ENCODE measurements around the gene IFT81. TPM values are rescaled to one million over a fixed set of nuclear protein-coding genes. Genes with fewer than 3 reads are reported as not detected.

IFT81 gene
- total and polyA plus RNA-seq, 2 of the 13 experiments (the other 11 are each of a cell fraction or from before 2014, with no cell fraction given), result 4.2 to 13.0 TPM

DNA sequence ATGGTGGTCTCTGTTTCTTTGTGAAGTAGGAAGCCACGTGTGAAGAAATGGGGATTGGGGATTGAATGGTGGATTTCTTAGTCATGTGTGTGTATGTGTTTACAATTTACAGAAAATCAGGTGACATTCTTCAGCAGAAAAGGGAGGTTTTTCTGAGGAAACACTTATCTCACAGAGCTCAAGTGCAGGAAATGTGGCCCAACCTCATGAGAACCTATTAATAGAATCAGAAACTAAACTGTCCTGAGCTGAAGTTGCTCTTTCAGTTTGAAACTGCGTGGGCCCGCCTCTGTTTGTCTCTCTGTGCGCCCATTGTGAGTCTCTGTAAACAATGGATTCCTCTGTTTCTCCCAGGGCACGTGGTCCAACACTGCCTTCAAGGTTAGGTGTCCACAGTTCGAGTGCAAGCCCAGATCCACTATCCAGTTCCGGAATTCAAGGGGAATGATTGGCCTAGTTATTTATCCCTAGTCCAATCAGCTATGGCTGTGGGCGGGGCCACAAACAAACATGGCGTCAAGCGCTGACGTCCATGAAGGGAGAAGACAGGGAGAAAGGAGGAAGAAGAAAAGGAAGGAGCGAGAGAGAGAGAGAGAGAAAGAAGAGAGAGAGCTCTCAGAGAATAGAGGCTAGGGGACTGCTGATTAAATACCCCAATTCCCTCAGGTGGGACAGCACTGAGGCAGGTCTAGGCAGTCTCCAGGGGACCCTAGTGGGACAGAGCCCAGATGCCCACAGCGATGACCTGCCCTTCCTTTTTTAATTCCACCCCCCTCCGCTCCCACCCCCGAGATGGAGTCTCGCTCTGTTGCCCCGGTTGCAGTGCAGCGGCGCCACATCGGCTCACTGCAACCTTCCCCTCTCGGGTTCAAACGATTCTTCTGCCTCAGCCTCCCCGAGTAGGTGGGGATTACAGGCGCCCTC lies 44.4 kb upstream of the IFT81 start (continued):
- TF ChIP-seq, protein P1, sequence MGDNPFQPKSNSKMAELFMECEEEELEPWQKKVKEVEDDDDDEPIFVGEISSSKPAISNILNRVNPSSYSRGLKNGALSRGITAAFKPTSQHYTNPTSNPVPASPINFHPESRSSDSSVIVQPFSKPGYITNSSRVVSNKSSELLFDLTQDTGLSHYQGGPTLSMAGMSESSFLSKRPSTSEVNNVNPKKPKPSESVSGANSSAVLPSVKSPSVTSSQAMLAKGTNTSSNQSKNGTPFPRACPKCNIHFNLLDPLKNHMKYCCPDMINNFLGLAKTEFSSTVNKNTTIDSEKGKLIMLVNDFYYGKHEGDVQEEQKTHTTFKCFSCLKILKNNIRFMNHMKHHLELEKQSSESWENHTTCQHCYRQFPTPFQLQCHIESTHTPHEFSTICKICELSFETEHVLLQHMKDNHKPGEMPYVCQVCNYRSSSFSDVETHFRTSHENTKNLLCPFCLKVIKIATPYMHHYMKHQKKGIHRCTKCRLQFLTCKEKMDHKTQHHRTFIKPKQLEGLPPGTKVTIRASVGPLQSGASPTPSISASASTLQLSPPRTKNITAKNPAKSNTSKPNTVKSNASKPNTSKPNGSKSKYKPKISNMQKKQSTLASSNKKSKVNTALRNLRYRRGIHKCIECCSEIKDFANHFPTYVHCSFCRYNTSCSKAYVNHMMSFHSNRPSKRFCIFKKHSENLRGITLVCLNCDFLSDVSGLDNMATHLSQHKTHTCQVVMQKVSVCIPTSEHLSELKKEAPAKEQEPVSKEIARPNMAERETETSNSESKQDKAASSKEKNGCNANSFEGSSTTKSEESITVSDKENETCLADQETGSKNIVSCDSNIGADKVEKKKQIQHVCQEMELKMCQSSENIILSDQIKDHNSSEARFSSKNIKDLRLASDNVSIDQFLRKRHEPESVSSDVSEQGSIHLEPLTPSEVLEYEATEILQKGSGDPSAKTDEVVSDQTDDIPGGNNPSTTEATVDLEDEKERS (CRISPR knock-in tag; IDR thresholded peaks at IDR 0.05), result no peak
- TF ChIP-seq RARA (CRISPR knock-in tag; IDR thresholded peaks at IDR 0.05), result peak; percentile 60; the same call in 1 of the 2 replicates
- peak; percentile 38; the same call in 1 of the 2 replicates for TF ChIP-seq AHR (CRISPR knock-in tag; IDR thresholded peaks at IDR 0.05)
- TF ChIP-seq BRCA1 (CRISPR knock-in tag; IDR thresholded peaks at IDR 0.05), result no peak
- no peak for TF ChIP-seq ZNF446 (CRISPR knock-in tag; IDR thresholded peaks at IDR 0.05)
- TF ChIP-seq, protein P2, sequence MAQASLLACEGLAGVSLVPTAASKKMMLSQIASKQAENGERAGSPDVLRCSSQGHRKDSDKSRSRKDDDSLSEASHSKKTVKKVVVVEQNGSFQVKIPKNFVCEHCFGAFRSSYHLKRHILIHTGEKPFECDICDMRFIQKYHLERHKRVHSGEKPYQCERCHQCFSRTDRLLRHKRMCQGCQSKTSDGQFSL (CRISPR knock-in tag; IDR thresholded peaks at IDR 0.05), result no peak
- no peak for TF ChIP-seq ZNF883 (CRISPR knock-in tag; IDR thresholded peaks at IDR 0.05; ENCODE audit: not compliant biosample characterization)
- peak; percentile 80 for TF ChIP-seq FOXK2 (IDR thresholded peaks at IDR 0.05)
- TF ChIP-seq CREB1 (IDR thresholded peaks at IDR 0.05), result peak; percentile 27; the same call in 1 of the 2 replicates
- TF ChIP-seq CREB1 (CRISPR knock-in tag; IDR thresholded peaks at IDR 0.05), result peak; percentile 69
- TF ChIP-seq PTBP1 (IDR thresholded peaks at IDR 0.05; ENCODE audit: low read depth, low read length, poor library complexity, severe bottlenecking), result no peak
- peak in 1 of 2 experiments; percentile 69; a peak in 2 of 4 replicates for TF ChIP-seq EP300 (IDR thresholded peaks at IDR 0.05; ENCODE audit: low read depth in 2 of 2, low read length in 2 of 2)
- TF ChIP-seq EP300 (CRISPR knock-in tag; IDR thresholded peaks at IDR 0.05; ENCODE audit: borderline replicate concordance), result peak; percentile 46; the same call in 1 of the 2 replicates
- TF ChIP-seq, protein P3, sequence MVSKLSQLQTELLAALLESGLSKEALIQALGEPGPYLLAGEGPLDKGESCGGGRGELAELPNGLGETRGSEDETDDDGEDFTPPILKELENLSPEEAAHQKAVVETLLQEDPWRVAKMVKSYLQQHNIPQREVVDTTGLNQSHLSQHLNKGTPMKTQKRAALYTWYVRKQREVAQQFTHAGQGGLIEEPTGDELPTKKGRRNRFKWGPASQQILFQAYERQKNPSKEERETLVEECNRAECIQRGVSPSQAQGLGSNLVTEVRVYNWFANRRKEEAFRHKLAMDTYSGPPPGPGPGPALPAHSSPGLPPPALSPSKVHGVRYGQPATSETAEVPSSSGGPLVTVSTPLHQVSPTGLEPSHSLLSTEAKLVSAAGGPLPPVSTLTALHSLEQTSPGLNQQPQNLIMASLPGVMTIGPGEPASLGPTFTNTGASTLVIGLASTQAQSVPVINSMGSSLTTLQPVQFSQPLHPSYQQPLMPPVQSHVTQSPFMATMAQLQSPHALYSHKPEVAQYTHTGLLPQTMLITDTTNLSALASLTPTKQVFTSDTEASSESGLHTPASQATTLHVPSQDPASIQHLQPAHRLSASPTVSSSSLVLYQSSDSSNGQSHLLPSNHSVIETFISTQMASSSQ (IDR thresholded peaks at IDR 0.05; ENCODE audit: low read depth), result no peak
- TF ChIP-seq, protein P3 (CRISPR knock-in tag; IDR thresholded peaks at IDR 0.05; ENCODE audit: borderline replicate concordance), result peak; percentile 58; the same call in 1 of the 2 replicates

All from HepG2 (cell line).